GM12874 (cell line): ENCODE measurements around the gene RYR3.

Experiments
- CTCF ChIP-seq: IDR thresholded peaks from 2 replicates; pipeline ENCODE4 v1.5.1; 2011; ENCODE audit warnings: low read depth, mild to moderate bottlenecking, control low read depth, low read length, moderate library complexity; ENCODE audit not compliant: insufficient read depth

RYR3 gene

GRCh38 chr15:33678176-33678575 lies 367.4 kb downstream of the RYR3 start:
- no peak for TF ChIP-seq CTCF

- TF ChIP-seq CTCF, result no peak
Measured at GRCh38 chr15:33678602-33679001, 367.8 kb downstream of the RYR3 start.

- no peak for TF ChIP-seq CTCF
Measured at GRCh38 chr15:33679061-33679460, 368.3 kb downstream of the RYR3 start.

GRCh38 chr15:33680336-33680735 lies 369.6 kb downstream of the RYR3 start:
- TF ChIP-seq CTCF, result no peak

- TF ChIP-seq CTCF, result no peak
Measured at GRCh38 chr15:33693166-33693800, 382.5 kb downstream of the RYR3 start.

- no peak for TF ChIP-seq CTCF
Measured at GRCh38 chr15:33698126-33698525, 387.4 kb downstream of the RYR3 start.

GRCh38 chr15:33699145-33699544 lies 388.4 kb downstream of the RYR3 start:
- TF ChIP-seq CTCF, result no peak
